ENCODE data around the gene ANKS1A.

Gene ANKS1A

GRCh38 chr6:34917626-34918285, 28.7 kb downstream of the ANKS1A start:
- peaks cover 5% of the 10 kb centered on the region for H3K36me3 Mint-ChIP-seq (ENCODE audit: low read depth)
- no peaks in the 10 kb centered on the region for H3K9me3 Mint-ChIP-seq
- DNase-seq, result no peak
- H3K27me3 Mint-ChIP-seq (ENCODE audit: low read depth, poor library complexity), result no peaks in the 10 kb centered on the region
- H3K4me3 Mint-ChIP-seq, result no peak overlapping the region
- no peak overlapping the region for H3K27ac Mint-ChIP-seq
- TF ChIP-seq, protein P1, sequence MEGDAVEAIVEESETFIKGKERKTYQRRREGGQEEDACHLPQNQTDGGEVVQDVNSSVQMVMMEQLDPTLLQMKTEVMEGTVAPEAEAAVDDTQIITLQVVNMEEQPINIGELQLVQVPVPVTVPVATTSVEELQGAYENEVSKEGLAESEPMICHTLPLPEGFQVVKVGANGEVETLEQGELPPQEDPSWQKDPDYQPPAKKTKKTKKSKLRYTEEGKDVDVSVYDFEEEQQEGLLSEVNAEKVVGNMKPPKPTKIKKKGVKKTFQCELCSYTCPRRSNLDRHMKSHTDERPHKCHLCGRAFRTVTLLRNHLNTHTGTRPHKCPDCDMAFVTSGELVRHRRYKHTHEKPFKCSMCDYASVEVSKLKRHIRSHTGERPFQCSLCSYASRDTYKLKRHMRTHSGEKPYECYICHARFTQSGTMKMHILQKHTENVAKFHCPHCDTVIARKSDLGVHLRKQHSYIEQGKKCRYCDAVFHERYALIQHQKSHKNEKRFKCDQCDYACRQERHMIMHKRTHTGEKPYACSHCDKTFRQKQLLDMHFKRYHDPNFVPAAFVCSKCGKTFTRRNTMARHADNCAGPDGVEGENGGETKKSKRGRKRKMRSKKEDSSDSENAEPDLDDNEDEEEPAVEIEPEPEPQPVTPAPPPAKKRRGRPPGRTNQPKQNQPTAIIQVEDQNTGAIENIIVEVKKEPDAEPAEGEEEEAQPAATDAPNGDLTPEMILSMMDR (IDR thresholded peaks at IDR 0.05), result no peak
- H3K4me1 Mint-ChIP-seq, result peaks cover 15% of the 10 kb centered on the region

- DNase-seq, result no peak
These were observed 30.6 kb downstream of the ANKS1A start for GRCh38 chr6:34919651-34920050.

GRCh38 chr6:34920097-34920496, 31.0 kb downstream of the ANKS1A start:
- Mint-ChIP-seq H3K27ac (no peak overlapping the region), H3K4me1 (peaks cover 12% of the 10 kb centered on the region), H3K4me3 (no peak overlapping the region), H3K27me3 (ENCODE audit: low read depth, poor library complexity) (peaks cover 3% of the 10 kb centered on the region), H3K9me3 (no peaks in the 10 kb centered on the region), H3K36me3 (ENCODE audit: low read depth) (peaks cover 5% of the 10 kb centered on the region)
- TF ChIP-seq, protein P1 (IDR thresholded peaks at IDR 0.05), result no peak
- no peak for DNase-seq

More at GRCh38 chr6:34919651-34920050, 30.6 kb downstream of the ANKS1A start:
- H3K4me3 Mint-ChIP-seq, result no peak overlapping the region
- H3K9me3 Mint-ChIP-seq, result no peaks in the 10 kb centered on the region
- peaks cover 5% of the 10 kb centered on the region for H3K36me3 Mint-ChIP-seq (ENCODE audit: low read depth)
- H3K27ac Mint-ChIP-seq, result no peak overlapping the region
- peaks cover 3% of the 10 kb centered on the region for H3K27me3 Mint-ChIP-seq (ENCODE audit: low read depth, poor library complexity)
- TF ChIP-seq, protein P1 (IDR thresholded peaks at IDR 0.05), result no peak
- peaks cover 13% of the 10 kb centered on the region for H3K4me1 Mint-ChIP-seq

DNA sequence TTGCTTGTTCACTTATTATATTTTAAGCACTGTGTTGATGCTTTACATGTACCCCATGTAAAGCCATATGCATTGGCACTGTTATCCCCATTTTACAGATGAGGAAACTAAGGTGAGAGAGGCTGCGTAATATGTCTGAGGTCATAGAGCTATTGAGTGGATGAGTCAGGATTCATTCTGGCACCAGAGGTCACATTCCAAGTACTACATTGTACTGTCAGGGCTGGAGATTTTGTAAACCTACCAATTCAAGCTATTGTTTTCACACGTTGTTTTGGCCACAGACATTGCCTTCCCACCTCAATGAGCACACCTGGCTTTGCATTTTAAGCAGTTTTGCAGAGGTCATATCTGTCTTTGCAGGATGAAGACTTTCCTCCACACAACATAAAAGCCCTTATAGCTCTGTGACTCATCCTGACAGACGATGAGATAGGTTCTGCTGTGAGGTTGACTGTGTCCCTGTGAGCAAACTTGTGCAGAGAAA, 33.2 kb downstream of the ANKS1A start:
- peaks cover 6% of the 10 kb centered on the region for H3K27me3 Mint-ChIP-seq (ENCODE audit: low read depth, poor library complexity)
- DNase-seq, result no peak
- TF ChIP-seq, protein P1 (IDR thresholded peaks at IDR 0.05), result no peak

DNA sequence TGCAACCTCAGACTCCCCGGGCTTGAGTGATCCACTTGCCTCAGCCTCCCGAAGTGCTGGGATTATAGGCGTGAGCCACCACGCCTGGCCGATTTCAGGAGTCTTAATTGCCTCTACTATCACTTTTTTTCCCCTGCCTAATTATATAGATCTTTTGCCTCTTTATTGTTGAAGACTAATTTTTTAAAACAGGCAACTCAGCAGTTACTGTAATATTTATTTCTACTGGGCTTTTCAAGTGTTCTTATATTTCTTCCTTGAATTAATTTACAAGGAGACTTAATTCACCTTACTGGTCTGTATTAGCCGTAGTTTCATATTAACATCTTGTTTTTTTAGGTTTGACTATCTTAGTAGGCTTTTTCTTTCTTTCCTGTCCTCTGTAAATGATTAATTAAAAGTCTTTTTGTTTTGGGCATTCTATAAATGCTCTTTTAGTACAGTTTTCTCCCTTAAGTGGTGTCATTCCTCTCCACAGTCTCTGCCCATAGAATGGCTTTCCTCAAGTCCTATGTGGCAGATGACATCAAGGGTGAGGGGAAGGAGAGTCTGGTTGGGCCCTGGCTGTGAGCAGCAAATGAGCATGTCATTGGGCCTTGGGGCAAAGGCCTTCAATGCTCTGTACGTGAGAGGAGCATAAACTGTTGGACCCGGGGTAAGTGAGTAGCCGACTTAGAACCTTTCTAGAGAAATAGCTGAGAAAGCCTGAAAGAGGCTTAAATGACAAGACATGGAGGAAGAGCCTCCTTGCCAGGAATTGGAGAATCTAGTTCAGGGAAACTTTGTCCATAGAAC, 36.0 kb downstream of the ANKS1A start:
- Mint-ChIP-seq H3K27me3 (ENCODE audit: low read depth, poor library complexity) (peaks cover 6% of the 10 kb centered on the region), H3K9me3 (no peaks in the 10 kb centered on the region), H3K36me3 (ENCODE audit: low read depth) (no peaks in the 10 kb centered on the region), H3K4me3 (no peak overlapping the region), H3K27ac (no peak overlapping the region), H3K4me1 (peaks cover 14% of the 10 kb centered on the region)
- TF ChIP-seq, protein P1 (IDR thresholded peaks at IDR 0.05), result no peak
- DNase-seq, result no peak

More for the DNA sequence above, 33.2 kb downstream of the ANKS1A start:
- peaks cover 5% of the 10 kb centered on the region for H3K36me3 Mint-ChIP-seq (ENCODE audit: low read depth)
- no peak overlapping the region for H3K27ac Mint-ChIP-seq
- H3K4me1 Mint-ChIP-seq, result peaks cover 15% of the 10 kb centered on the region
- no peaks in the 10 kb centered on the region for H3K9me3 Mint-ChIP-seq
- no peak overlapping the region for H3K4me3 Mint-ChIP-seq
